Suprapubic skin (tissue), 4 donors: ENCODE data around the gene TMEM250. TPM values are rescaled to one million over a fixed set of nuclear protein-coding genes. Genes with fewer than 3 reads are reported as not detected.

Experiments used
- DNase-seq, 2 donors: peaks; one replicate each; pipeline ENCODE4 v3.0.0-alpha.2; 2019; ENCODE audit warnings: low spot score in 2 of 2
- H3K27ac ChIP-seq: fragments of 200-600 bp; sonication (generic); one replicate; pipeline ENCODE4 v1.5.1; 2019
- H3K27me3 ChIP-seq: fragments of 200-600 bp; sonication (generic); one replicate; pipeline ENCODE4 v1.5.1; 2019
- H3K36me3 ChIP-seq: fragments of 200-600 bp; sonication (generic); one replicate; pipeline ENCODE4 v1.5.1; 2019
- H3K4me1 ChIP-seq: fragments of 200-600 bp; sonication (generic); one replicate; pipeline ENCODE4 v1.5.1; 2019
- H3K4me3 ChIP-seq: fragments of 200-600 bp; sonication (generic); one replicate; pipeline ENCODE4 v1.5.1; 2019; ENCODE audit warnings: mild to moderate bottlenecking
- H3K9me3 ChIP-seq: fragments of 200-600 bp; sonication (generic); one replicate; pipeline ENCODE4 v1.5.1; 2019
- CTCF ChIP-seq, 2 donors: fragments of 200-600 bp in 1 of 2; fragments of 450-650 bp in 1 of 2; sonication (generic) in 1 of 2; IDR thresholded peaks; one replicate each; pipeline ENCODE4 v1.5.1; 2016 to 2019; ENCODE audit warnings: antibody characterized with exemption in 2 of 2, mild to moderate bottlenecking in 1 of 2, moderate library complexity in 1 of 2
- EP300 ChIP-seq: sonication (generic); formaldehyde crosslinking; IDR thresholded peaks from one replicate; pipeline ENCODE4 v1.6.1; 2017; ENCODE audit warnings: antibody characterized with exemption
- POLR2A ChIP-seq, 2 donors: fragments of 450-650 bp; IDR thresholded peaks; one replicate each; pipeline ENCODE4 v1.6.1; 2017; ENCODE audit warnings: antibody characterized with exemption in 2 of 2, mild to moderate bottlenecking in 2 of 2, moderate library complexity in 2 of 2
- POLR2AphosphoS5 ChIP-seq, 3 donors: sonication (generic); formaldehyde crosslinking; IDR thresholded peaks; one replicate each; pipeline ENCODE4 v1.6.1; 2017; ENCODE audit warnings: antibody characterized with exemption in 3 of 3
- WGBS: methylation state at CpG from one replicate; pipeline ENCODE4 v1.1.5; 2018; 5-methylcytosine and 5-hydroxymethylcytosine counted together
- total RNA-seq, 4 donors: library from RNA; depleted of rRNA; stranded (reverse); fragments of >200 nt; gene quantifications; one replicate each; pipeline ENCODE4 v1.1.0, GENCODE V29; 2016

Gene TMEM250
- total RNA-seq, 4 donors from 2014 or later, result 37.0 to 66.9 (median 57.8) TPM

DNA sequence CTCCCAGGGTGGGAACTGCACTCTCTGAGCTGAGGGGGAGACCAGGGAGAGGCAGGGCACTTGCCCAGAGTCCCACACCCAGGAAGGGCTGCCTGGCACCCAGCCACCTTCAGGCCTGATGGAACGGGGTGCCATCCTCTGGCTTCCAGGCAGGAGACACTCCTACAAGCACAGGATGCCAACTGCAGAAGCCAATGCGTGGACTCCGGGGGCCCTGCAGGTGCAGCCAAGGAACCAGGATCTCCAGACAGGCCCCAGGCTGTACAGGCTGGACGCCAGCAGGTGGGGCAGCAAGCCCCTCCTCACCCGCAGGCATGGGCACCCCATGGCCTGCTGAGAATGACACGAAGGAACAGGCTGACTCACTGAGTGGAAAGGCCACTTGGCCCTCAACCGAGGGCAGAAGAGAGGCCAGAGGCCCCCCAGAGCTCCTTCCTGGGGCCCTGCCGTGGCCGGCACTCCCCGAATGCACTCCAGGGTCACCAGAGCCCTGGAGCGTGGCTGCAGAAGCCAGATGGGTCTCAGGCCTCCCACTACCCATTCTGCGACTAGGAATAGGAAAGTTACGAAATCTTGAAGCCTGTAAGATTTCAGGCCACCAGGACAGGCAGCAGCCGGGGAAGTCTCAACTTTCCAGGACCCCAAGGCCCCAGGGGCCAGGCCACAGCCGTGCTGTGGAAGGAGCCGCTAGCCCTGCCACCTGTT is 39.3 kb downstream of the TMEM250 start:
- DNase-seq, result no peak
- H3K27ac ChIP-seq, result no peak overlapping the region
- H3K36me3 ChIP-seq, result peaks cover 5% of the 10 kb centered on the region
- no peak for TF ChIP-seq POLR2A (IDR thresholded peaks at IDR 0.05)
- TF ChIP-seq POLR2AphosphoS5 (IDR thresholded peaks at IDR 0.05), result no peak
- no peak for TF ChIP-seq EP300
- no peak for TF ChIP-seq CTCF (IDR thresholded peaks at IDR 0.05)
- 54% methylated on average over 11 of the region's 16 CpGs for WGBS
- no peak overlapping the region for H3K4me3 ChIP-seq
- no peaks in the 10 kb centered on the region for H3K27me3 ChIP-seq
- peaks cover 19% of the 10 kb centered on the region for H3K4me1 ChIP-seq
- H3K9me3 ChIP-seq, result no peaks in the 10 kb centered on the region

- H3K27me3 ChIP-seq, result no peaks in the 10 kb centered on the region
- no peak overlapping the region for H3K27ac ChIP-seq
- no peaks in the 10 kb centered on the region for H3K9me3 ChIP-seq
- 85% methylated on average over 25 of the region's 27 CpGs for WGBS
- TF ChIP-seq EP300, result no peak
- TF ChIP-seq CTCF (IDR thresholded peaks at IDR 0.05), result no peak
- no peak for TF ChIP-seq POLR2A (IDR thresholded peaks at IDR 0.05)
- no peak for TF ChIP-seq POLR2AphosphoS5 (IDR thresholded peaks at IDR 0.05)
- no peak overlapping the region for H3K4me3 ChIP-seq
- H3K4me1 ChIP-seq, result peaks cover 19% of the 10 kb centered on the region
- H3K36me3 ChIP-seq, result peaks cover 3% of the 10 kb centered on the region
- DNase-seq, result no peak
These were observed 40.1 kb downstream of the TMEM250 start for GRCh38 chr9:136078498-136079011.

- TF ChIP-seq EP300 (no peak), CTCF (IDR thresholded peaks at IDR 0.05) (no peak), POLR2A (IDR thresholded peaks at IDR 0.05) (no peak), POLR2AphosphoS5 (IDR thresholded peaks at IDR 0.05) (no peak)
- H3K27ac ChIP-seq, result no peak overlapping the region
- H3K9me3 ChIP-seq, result no peaks in the 10 kb centered on the region
- no peak overlapping the region for H3K4me3 ChIP-seq
- WGBS, result 94% methylated on average over 10 of the region's 12 CpGs
- no peak for DNase-seq
- H3K36me3 ChIP-seq, result no peaks in the 10 kb centered on the region
- H3K4me1 ChIP-seq, result peaks cover 19% of the 10 kb centered on the region
- H3K27me3 ChIP-seq, result no peaks in the 10 kb centered on the region
These were observed 40.7 kb downstream of the TMEM250 start for GRCh38 chr9:136078024-136078423.

DNA sequence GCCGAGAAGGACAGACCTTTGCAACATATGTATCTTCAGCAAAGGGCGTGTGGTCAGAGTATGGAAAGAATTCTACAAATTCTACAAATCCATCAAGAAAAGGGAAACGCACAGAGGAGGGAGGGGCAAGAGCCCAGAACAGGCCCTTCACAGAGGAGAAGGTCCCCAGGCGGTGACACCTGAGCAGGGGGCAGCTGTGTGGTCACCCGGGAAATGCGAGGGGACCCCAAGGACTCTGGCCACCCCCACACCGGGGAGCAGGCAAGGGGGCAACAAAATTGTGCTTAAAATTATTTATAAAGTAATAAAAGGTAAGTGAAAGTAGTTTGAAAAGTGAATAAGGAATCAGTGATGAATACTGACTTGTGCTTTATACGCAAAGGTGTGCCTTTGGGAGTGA is 41.2 kb downstream of the TMEM250 start:
- no peaks in the 10 kb centered on the region for H3K27me3 ChIP-seq
- no peak overlapping the region for H3K4me3 ChIP-seq
- peaks cover 19% of the 10 kb centered on the region for H3K4me1 ChIP-seq
- H3K9me3 ChIP-seq, result no peaks in the 10 kb centered on the region
- H3K36me3 ChIP-seq, result no peaks in the 10 kb centered on the region
- 84% methylated on average over 8 of the region's 8 CpGs for WGBS
- no peak for DNase-seq
- no peak overlapping the region for H3K27ac ChIP-seq
- TF ChIP-seq CTCF (IDR thresholded peaks at IDR 0.05) (no peak), POLR2AphosphoS5 (IDR thresholded peaks at IDR 0.05) (no peak), EP300 (no peak), POLR2A (IDR thresholded peaks at IDR 0.05) (no peak)

GRCh38 chr9:136075881-136076678 is 42.6 kb downstream of the TMEM250 start:
- Histone ChIP-seq H3K9me3 (no peaks in the 10 kb centered on the region), H3K27me3 (no peaks in the 10 kb centered on the region), H3K4me3 (no peak overlapping the region), H3K27ac (no peak overlapping the region), H3K36me3 (no peaks in the 10 kb centered on the region), H3K4me1 (peaks cover 11% of the 10 kb centered on the region)
- no peak for TF ChIP-seq EP300
- TF ChIP-seq CTCF (IDR thresholded peaks at IDR 0.05), result no peak
- TF ChIP-seq POLR2A (IDR thresholded peaks at IDR 0.05), result no peak
- no peak for TF ChIP-seq POLR2AphosphoS5 (IDR thresholded peaks at IDR 0.05)
- no peak for DNase-seq
- WGBS, result 83% methylated on average over 26 of the region's 26 CpGs
